Fibroblast of mammary gland (primary cell): ENCODE results near the gene PLAU.

Experiments
- DNase-seq: peaks from one replicate; pipeline ENCODE4 v3.0.0-alpha.2; 2010; ENCODE audit warnings: low read depth
- H3K4me3 ChIP-seq: 2 replicates; pipeline ENCODE4 v1.5.1; 2011; ENCODE audit warnings: low read depth, mild to moderate bottlenecking, low read length, moderate library complexity; ENCODE audit not compliant: control insufficient read depth
- CTCF ChIP-seq: conservative IDR thresholded peaks from 2 replicates; pipeline ENCODE4 v1.5.1; 2011; ENCODE audit warnings: low read depth, low read length, inconsistent platforms; ENCODE audit not compliant: control insufficient read depth, insufficient read depth

The PLAU gene

GRCh38 chr10:73876971-73877370, 34.0 kb upstream of the PLAU start:
- DNase-seq, result peak; percentile 55
- no peak for TF ChIP-seq CTCF
- H3K4me3 ChIP-seq, result no peak overlapping the region

- no peak for TF ChIP-seq CTCF
- DNase-seq, result no peak
- H3K4me3 ChIP-seq, result no peak overlapping the region
These were observed 33.3 kb upstream of the PLAU start for GRCh38 chr10:73877533-73878160.

- no peak for DNase-seq
- H3K4me3 ChIP-seq, result no peak overlapping the region
- no peak for TF ChIP-seq CTCF
These were observed 32.6 kb upstream of the PLAU start for GRCh38 chr10:73878365-73878764.

GRCh38 chr10:73879296-73880173, 31.4 kb upstream of the PLAU start:
- peak; percentile 79 for DNase-seq
- no peak overlapping the region for H3K4me3 ChIP-seq
- peak; percentile 85 for TF ChIP-seq CTCF

- TF ChIP-seq CTCF, result no peak
- H3K4me3 ChIP-seq, result no peak overlapping the region
- no peak for DNase-seq
These were observed 29.6 kb upstream of the PLAU start for GRCh38 chr10:73881221-73881919.

GRCh38 chr10:73884017-73884416, 26.9 kb upstream of the PLAU start:
- DNase-seq, result no peak
- no peak overlapping the region for H3K4me3 ChIP-seq
- no peak for TF ChIP-seq CTCF
